Stimulated activated CD8-positive, alpha-beta memory T cell treated with anti-CD3 and anti-CD28 coated beads, Interleukin-4, amount 100 ng/mL, for 1 hour (primary cell): ENCODE measurements around the gene ENTPD6.

Source experiments
- DNase-seq, 2 donors: peaks; one replicate each; pipeline ENCODE4 v3.0.0-alpha.2; 2020; ENCODE audit warnings: low read depth in 2 of 2, low spot score in 1 of 2

The ENTPD6 gene

DNA sequence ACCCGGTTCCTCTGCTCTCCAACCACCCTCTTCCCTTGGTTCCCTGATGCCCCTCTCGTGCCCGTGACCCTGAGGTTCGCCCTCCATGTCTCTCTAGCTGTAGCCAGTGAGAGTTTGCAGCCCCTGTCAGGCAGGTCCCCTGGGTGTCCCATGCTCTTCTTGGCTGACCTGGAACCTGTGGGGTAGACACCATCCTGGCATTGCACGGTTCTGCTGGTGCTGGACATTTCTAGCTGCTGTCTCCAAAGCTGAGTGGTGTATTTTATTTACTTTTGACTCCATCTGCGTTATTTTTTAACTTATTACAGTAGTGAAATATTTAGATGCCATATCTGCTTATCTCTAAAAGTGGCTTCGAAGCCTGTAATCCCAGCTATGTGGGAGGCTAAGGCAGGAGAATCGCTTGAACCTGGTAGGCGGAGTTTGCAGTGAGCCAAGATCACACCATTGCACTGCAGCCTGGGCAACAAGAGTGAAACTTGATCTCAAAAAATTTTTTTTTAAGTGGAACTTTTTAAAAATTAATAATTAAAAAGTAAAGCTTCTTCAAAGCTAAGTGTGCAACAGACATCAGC, 12.5 kb downstream of the ENTPD6 start:
- no peak for DNase-seq

DNA sequence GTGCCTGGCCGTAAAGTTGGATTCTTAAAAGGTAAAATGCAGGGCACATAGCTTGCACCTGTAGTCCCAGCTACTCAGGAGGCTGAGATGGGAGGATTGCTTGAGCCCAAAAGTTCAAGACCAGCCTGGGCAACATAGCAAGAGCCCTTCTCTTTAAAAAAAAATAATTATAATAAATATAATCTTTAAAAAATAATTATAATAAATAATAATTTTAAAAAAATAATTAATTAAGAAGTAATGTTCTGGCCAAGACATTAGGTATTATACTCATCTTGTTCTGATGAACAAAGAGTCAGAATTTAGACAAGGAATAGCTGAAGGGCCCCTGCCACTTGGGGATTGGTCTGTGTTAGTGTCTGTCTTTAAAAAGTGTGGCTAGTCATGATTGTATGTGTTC, 13.9 kb downstream of the ENTPD6 start:
- no peak for DNase-seq

DNA sequence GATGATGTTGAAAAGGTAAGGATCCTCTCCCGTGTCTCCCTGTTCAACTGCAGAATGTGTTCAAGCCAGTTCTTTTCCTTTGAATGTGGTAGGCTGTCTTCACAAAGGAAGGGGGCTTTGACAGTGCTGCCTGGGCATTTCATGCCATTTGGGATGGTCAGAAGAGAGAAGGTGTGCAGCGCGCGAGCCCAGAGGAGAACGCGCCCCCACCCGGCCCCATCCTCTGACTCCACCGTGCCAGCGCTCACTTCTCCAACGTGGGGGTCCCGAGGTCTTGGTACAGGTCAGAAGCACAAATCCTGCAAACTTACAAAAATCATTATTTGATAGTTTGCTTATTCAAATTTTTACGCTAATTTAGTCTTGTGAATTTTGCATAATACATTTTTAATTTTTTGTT, 14.4 kb downstream of the ENTPD6 start:
- no peak for DNase-seq

DNA sequence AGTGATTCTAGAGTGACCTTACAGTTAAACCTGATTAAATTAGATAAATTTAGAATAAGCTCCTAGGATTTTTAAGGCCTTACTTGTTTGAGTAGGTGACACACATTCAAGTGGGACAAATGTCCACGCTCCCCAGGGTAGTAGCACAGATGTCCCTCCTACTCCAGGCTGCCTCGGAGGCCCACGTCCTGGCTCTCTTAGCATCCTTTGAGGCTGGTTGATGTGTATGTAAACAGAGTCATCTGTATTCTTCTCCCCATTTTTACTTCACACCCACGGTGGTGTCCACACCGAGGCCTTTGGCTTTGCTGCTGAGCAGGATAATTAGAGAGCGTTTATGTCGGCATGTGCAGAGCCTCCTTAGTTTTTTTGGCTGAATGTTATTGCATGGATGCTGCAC, 15.8 kb downstream of the ENTPD6 start:
- DNase-seq: no peak

DNA sequence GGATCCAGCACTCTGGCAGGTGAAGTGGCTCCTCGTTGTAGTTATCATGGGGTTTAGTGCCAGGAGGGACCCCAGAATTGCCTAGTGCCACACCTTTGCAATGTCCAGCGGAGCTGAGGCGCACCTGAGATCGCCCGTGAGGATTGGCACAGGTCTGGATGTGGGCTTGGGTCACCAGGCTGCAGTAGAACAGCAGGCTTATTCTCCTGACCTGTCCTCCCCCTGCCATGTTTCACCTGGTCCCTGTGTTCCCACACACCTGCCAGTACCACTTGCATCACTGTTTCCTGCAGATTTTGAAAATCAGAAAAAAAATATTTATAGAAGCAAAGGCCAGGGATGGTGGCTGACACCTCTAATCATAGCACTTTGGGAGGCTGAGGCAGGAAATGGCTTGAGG, 16.7 kb downstream of the ENTPD6 start:
- DNase-seq: no peak

DNA sequence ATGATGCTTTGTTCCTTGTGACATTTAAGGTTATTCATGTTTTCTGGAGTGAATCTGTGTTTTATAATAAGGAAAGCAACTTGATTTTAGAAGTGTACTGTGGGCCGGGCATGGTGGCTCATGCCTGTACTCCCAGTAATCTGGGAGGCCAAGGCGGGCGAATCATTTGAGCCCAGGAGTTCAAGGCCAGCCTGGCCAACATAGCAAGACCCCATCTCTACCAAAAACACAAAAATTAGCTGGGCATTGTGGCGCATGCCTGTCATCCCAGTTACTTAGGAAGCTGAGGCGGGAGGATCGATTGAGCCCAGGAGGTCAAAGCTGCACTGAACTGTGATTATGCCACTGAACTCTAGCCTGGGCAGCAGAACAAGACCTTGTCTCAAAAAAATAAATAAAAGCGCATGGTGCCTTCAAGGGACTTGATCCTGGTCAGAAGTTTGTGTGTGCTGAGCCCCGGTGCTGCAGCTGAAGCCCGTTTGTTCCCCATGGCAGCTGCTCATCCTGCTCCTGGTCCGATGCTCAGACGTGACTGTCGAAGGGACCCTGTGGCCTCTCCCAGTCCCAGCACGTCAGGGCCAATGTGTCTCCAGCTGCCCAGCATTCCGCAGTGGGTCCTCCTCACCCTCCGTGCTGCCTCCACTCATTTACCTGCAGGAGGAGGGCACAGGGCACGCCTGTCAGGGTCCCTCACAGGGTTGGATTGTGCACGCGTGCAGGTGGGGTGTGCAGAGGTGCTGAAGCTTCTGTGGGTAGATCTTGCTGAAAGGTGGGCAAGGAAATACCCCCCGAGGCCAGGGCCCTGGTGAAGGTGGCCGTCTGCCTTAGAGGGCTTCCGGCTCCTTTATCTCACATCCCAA, 18.3 kb downstream of the ENTPD6 start:
- DNase-seq: no peak

DNA sequence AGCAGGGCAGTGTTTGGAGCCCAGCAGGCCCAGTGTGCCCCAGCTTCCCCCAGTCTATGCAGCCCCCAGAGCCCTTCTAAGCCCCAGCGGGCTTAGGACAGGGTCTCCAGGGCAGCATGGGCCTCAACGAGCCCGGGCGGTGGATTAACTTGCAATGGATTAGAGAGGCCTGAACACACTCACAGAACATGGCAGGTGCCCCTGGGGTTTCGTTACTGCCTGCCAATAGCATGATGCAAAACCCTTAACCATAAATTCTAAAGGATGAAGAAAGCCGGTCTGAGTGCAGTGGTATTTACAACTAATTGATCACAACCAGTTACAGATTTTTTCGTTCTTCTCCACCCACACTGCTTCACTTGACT, 18.9 kb downstream of the ENTPD6 start:
- no peak for DNase-seq

DNA sequence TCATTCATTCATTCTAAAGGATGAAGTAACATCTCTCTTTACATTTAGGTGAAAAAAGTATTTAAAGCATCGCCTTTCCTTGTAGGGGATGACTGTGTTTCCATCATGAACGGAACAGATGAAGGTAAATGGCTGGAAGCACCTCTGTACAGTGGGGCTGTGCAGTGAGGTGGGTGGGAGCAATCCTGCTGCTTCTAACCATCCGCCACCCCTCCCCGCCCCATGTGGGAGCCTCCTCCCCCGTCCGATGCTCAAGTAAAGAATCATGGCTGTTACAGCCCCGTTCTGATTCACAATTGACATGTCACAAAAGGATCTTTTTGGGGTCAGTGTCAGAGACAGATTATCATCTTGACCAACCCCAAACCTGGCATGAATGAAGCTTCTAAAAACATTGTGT, 19.3 kb downstream of the ENTPD6 start:
- DNase-seq: no peak

DNA sequence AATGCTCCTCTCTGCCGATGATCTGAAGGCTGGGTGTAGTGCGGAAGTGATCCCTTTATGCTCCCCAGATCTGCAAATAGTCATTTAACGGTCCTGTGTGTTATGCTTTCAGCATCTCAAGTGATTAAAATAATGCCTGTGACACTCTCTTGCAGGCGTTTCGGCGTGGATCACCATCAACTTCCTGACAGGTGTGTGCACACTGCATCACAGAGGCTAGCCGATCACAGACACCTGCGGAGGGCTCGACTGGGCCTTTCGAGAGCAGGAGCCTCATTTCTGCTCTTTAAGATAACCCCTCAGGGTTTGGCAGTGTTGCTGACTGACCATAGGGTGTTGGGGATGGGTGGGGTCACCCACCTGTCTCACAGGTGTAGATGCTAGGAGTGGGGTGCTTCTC, 20.0 kb downstream of the ENTPD6 start:
- DNase-seq: no peak

DNA sequence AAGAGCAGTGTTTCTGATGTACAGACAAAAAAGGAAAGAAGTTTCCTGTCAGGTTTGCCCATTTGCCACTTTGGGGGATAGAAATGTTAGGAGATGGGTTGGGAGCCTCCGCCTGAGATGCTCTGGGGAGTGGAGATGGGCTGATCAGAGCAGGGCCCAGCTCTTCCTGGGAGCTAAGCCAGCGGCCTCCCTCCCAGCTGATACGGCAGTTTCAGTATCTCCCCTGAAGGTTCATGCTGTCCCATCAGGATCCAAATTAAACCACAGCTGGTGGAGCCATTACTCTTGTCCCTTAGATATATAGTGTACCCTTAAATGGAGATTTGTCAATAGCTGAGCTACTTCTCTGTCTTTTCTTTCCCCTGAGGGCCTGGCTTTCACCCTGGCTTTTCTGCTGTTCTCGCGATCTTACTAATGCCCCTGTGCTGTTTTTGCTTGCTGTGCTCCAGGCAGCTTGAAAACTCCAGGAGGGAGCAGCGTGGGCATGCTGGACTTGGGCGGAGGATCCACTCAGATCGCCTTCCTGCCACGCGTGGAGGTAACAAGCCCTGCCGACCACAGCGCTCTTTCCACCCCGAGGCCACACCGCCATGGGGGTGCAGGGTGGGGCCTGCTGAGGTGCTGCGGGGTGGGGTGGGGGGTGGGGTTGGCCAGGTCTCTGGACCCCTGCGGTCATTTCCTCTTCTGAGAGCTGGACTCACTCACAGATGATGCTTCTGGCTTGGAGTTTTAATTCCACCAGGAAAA, 20.9 kb downstream of the ENTPD6 start:
- no peak for DNase-seq

DNA sequence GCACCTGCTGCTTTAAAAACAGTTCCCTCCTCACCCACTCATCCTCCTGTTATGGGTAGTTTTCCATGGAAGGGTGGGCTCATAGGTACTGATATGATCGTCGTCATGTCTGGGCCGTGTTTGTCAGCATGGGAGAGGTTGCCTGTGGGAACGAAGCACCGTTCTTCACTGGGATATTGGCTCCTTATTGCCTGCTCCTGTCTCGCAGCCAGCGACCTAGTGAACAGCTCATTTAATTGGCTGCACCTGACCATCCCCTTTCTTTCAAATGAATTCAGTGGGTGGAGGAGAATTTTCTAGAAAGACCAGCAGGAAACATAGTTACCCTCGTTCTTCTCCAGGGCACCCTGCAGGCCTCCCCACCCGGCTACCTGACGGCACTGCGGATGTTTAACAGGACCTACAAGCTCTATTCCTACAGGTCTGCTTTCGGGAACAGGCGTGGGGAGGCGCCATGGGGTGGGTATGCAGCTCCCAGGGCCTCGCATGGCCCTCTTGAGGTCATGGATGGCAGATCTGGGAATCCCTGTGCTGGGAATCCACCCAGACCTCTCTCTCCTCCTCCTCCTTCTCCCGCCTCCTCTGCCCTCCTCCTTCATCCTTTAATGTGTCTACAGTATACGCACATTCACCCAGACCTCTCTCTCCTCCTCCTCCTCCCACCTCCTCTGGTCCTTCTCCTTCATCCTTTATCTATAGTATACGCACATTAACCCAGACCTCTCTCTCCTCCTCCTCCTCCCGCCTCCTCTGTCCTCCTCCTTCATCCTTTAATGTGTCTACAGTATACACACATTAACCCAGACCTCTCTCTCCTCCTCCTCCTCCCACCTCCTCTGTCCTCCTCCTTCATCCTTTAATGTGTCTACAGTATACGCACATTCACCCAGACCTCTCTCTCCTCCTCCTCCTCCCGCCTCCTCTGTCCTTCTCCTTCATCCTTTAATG, 21.9 kb downstream of the ENTPD6 start:
- DNase-seq: no peak

DNA sequence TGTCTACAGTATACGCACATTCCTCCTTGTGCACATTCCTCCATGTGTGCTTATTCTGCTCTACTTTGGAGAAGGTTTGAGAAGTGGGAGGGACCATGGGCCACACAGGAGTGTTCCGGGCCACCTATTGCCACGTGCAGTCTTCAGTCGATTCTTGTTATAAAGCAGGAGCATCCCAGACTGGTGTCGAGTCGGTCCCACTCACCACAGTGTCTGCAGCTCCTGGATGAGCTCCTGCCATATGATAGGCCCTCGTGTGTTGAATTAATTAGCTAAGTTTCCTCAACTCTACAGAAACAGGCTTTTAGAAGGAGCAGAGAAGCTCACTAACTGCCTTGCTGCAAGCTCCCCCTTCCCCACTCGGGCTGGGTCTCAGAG, 22.6 kb downstream of the ENTPD6 start:
- no peak for DNase-seq

DNA sequence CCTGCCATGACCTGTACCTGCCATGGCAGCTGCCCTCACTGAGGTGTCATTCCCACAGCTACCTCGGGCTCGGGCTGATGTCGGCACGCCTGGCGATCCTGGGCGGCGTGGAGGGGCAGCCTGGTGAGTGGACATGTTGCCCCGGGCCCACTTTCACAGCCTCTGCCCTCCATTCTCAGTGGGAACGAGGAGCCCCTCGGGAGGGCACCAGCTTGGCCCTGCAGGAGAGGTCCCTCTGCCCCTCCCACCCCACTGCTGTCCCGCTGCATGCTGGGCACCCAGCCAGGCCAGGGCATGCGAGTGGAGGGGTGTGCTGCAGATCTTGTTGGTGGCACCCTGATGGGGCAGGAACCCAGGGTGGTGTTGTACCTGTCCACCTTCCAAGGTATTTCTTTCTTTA, 23.0 kb downstream of the ENTPD6 start:
- no peak for DNase-seq

DNA sequence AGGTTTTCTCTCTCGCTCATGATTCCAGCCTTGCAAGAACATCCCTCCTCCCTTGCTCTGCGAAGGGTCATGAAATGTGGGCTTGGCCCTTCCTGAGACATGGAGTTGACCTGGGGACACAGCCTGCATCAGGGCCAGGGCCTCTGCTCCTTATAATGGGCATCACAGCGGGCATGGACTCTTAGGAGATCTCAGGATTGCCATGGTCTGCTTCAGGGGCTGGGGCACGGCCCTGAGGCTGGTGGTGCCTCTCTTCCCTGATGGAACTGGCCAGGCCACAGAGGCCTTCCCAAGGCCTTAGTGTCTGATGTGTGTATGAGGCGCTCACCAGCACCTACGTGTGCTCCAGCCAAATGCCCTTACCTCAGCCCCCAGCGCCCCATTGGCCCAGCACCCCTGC, 23.9 kb downstream of the ENTPD6 start:
- no peak for DNase-seq

DNA sequence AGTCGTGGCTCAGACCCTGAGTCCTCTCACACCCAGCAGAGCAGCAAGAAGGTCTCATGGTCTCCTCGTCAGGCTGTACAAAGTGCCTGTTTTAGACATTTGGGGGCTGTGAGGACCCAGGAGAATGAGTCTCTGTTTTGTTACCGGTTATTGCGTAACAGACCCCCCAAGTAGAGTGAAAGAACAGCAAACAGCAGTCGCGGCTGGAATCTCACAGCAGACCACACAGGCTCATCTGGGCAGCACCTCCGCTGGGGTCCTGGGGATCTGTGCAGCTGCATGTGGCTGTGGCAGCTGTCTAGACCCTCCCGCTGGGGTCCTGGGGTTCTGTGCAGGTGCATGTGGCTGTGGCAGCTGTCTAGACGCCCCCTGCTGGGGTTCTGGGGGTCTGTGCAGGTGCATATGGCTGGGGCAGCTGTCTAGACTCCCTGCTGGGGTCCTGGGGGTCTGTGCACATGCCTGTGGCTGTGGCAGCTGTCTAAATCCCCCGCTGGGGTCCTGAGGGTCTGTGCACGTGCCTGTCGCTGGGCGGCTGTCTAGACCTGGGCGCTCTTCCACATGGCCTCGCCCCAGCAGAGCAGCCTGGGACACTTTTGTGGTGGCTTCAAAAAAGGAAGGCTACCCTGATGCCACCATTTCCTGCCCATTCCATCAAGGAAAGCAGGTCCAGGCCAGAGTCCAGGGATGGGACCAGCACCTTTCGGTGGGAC, 24.7 kb downstream of the ENTPD6 start:
- no peak for DNase-seq

DNA sequence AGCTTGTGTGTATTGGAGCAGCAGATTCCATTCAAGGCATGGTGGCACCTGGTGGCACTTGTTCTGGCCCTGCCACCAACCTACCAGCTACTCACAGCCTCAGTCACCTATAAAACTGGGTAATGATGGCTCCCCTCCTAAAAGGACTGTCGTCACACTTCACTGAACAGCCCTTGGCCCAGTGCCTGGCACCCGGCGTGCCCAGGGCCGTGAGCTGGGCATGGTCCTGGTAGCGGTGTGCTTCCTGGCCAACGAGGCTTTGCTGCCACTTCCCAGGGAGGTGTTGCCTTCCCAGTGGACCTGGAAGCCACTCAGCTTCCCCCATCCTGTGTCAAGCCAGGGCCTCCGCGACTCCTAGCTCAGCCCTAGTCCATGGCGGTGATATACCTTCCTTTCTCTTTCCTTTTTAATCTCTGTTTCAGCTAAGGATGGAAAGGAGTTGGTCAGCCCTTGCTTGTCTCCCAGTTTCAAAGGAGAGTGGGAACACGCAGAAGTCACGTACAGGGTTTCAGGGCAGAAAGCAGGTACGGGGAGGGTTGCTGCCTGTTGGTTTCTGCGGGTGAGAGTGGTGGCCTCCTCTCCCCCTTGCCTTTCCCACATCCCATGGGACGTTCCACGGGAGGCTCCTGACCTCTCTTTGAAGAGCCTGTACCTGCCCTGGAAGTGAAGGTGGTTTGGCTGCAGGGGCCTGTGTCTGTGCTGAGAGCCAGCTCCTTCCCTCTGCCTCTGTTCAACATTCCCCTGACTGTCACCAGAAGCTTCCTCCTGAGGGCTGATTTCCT, 25.5 kb downstream of the ENTPD6 start:
- no peak for DNase-seq

DNA sequence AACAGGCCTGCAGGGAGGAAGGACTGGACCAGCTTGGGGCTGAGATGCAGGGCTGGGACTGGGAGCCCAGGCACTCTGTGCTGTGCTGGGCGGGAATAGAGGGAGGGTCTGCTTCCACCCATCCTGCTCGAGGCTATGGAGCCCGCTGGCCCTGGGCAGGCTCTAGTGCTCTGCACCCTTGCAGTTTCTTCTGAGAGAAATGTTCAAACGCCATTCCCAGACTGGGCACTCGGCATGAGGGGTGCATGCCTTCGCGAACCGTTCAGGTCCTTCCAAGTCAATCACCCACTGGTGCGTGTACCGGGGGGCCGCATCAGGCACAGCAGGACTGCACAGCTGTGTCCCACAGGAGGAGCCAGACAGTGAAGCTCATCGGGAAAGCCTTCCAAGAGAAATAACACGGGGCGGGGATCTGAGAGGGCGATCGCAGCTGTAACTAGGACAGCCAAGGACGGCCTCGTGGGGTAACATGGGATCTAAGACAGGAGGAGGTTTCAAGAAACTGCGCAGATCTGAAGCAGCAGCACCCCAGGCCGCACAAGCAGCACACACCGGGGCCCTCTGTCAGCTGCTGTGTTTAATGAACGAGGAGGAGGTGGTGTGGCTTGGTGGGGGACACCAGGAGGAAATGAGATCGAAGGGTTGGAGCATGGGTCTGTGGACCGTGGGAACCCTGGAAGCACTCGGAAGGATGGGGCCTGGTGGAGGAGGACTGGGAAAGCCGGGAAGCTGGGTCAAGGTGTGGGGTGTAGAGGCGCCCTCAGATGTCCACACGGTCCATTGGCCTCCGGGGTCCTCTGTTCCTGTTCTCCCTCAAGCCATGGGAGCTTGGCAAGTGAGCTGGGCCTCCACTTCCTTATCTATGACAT, 26.3 kb downstream of the ENTPD6 start:
- no peak for DNase-seq

DNA sequence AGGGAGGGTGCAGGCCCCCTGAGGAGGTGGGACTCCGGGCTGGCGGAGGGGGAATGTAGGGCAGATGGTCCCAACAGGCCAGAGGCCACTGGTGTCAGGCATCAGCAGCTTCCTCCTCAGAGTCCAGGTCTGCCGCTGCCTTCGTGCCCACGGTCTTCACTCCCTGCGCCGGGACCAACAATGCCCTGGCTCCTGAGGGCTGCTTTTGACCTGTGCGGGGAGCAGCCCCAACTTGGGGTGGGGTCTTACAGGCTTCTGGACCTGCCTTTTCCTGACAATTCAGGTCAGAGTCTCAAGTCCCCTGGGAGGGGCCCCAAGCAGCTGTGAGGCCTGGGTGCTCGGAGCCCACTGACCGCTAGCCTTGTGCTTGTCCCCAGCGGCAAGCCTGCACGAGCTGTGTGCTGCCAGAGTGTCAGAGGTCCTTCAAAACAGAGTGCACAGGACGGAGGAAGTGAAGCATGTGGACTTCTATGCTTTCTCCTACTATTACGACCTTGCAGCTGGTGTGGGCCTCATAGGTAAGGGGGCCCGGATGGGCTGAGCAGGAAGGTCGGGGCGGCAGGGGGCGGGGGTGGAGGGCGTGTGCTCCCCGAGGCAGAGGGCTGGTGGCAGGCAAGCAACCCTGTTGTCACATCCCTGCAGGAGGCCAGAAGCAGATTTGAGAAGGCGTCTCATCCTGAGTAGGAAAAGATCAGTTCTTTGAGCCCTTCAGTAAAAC, 27.1 kb downstream of the ENTPD6 start:
- no peak for DNase-seq
